ENCODE measurements around the gene TPCN2.
A peak's percentile ranks its signal among the peaks of the same experiment; 100 is the strongest.

TPCN2 gene

GRCh38 chr11:69097263-69097662, 48.5 kb downstream of the TPCN2 start:
- no peak for DNase-seq

GRCh38 chr11:69099180-69099579, 50.4 kb downstream of the TPCN2 start:
- DNase-seq = no peak

DNA sequence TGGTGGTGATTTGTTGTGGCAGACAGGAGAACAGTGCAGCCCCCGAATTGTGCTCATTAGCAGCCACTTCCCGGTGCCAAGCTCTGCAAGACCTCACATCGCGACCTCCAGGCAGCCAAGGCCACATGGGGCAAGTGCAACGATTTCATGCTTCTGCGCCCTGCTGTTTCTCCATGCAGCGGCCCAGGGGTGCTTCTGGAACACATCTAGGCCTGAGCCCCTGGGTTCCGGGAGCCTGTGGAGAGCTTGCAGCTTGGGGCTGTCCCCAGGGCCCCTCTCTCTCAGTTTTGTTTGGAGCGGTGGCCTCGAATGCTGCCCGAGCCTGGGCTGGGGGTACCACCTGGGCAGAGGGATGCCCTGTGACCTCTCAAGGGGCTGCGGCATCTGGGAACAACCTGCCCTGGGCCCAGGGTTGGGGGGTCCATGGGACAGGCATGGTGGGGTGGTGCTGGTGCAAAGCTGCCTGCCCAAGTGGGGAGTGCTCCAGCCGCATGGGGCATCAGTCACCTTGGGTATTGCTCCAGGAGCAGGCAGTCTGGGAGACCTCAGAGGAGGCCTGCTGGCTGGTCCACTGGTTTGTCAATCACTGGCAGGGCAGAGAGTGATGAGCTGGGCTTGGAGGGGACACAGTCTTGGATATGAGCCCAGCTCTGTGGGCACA, 51.9 kb downstream of the TPCN2 start:
- no peak for DNase-seq

DNA sequence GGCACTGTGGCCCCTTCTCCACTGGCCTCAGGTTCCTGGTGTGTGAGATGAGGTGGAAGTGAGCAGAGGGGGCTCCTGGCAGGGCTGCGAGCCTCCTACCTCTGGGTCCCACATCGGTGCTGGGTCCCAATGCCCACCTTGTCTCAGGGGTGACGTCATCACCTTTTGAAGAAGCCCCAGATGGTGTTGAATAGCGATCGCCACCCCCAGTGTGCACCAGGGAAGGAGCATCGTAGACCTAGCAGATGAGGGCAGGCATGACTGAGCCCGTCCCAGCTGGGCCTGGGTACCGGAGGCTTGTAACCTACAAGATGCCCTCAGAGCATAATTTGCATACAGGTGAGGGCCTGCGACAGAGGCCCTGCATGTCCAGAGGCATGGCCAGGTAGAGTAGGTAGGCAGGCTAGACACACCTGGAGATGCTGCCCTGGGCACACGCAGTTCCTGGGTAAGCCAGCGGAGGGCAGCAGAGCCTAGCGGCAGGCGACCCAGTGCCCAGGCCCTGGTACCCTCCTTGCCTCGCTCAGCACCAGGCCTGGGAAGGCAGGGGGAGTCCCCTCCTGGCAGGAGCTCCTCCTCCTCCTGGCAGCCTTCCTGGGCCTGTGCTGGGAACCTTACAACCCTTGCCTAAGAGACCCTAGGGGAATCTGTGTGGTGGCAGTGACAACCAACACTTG, 52.5 kb downstream of the TPCN2 start:
- peak; percentile 64 to 66 for DNase-seq

DNA sequence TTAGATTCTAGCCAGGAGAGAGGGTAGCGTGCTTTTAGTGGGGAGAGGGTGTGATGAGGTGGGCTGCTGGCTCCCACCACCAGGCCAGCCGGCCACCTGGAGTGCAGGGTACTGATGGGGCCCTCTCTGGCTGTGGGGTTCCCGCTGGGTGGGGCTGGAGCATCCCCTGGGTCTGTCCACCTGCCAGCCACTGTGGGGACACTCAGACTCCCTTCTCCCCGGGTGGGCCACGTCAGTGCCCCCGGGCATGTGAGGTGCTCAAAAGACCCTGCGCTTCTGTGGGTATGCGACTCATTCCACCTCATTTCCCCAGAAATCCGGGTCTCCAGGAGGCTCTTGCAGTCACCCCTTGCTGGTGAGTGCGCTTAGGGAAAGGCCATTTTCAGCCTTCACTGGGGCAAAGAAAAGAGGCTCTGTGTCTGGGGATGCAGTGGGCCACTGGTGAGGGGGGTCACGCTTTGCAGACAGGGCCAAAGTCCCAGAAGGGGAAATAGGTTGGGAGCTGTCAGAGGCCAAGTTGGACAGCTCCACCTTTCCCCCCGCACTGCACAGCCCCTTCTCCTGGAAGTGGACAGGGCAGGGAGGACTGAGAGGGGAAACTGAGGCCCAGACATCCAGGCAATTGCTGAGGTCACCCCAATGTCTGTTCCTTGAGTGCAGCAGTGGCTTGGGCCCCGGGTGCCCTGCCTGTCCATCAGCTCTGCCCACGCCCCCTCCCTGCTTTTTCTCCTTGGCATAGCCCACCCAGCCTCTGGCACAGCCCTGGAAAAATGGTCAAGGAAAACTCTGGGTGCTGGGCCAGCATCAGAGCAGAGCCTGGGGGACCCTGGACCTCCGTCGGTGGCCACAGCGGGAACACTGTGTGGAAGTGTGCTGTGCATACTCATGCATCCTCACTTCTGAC, 53.3 kb downstream of the TPCN2 start:
- no peak for DNase-seq

- DNase-seq = no peak
Observed at GRCh38 chr11:69102732-69103615, 54.2 kb downstream of the TPCN2 start.

DNA sequence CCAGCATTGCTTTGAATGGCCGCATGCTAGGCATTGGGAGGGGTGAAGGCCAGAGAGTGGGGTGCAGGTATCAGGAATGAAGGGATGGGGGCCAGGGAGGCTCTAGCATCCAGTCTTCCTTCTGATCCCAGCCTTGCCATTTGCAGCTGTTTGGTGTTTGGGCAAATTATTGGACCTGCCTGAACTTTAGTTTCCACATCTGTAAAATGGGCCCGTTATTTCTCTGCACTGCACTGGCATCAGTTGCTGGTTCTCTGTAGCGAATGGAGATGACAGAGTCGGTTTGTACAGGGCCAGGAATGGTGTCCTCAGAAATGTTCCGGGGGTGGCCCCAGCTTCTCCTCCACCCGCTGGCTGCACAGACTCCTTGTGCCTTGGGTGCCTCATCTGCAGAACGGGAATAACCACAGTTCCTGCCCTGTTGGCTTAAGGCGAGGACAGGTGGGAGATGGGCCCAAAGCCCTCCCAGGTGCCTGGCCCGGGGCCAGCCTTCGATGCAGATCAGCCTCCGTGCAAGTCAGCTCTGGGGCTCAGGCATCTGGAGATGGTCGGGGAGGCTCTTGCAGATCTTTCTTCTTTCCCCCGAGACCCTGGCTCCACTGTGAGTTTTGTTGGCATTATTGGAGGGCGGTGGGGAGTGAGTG, 55.6 kb downstream of the TPCN2 start:
- DNase-seq = no peak

DNA sequence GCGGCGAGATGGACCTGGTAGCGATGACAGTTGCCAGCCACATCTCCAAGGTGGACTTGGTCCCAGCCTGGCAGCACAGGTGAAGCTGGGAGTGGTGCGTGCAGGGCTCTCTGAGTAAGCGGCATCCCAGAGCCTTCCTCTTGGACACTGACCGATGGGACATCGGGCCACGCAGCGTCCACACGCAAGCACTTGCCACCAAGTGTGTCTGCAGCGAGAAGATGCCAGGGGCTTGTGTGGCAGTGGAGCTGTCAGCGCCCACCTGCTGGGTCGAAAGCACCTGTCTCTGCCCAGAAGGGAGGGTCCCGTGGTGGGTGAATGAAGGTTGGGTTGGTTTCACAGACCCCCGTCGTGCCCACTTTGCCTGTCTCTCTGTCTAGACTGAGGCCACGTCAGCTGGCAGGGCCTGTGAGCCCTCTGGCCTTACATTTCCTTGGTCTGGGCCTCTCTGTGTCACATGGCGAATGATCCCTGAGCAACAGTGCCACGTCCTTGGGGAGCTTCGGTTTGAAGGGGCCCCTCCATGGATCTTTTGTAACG, 56.2 kb downstream of the TPCN2 start:
- DNase-seq = no peak

DNA sequence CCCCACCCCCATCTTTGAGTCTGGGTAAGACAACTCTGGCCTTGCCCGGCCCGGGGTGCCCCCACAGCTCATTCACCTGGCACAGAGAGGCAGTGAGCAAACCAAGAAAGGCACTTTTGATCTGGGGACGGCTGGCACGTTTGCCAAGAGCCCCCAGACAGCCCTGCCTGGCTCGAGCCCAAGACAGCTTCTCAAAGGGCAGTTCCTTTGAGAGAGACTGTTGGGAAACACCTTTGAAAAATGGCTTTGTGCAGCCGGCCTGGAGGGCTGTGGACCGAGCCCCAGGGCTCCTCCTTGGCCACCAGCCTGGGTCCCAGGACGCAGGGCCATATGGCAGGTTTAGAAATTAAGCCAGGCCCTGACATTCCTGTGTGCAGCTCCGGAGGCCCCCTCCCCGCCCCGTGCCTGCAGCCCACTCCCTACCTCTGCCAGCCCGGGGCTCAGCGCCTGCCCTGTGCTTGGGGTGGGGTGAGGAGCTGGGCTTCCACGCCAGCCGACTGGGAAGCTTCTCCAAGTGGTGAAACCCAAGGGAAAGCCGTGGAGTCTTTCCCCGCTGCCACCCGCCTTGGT, 56.8 kb downstream of the TPCN2 start:
- no peak for DNase-seq

DNA sequence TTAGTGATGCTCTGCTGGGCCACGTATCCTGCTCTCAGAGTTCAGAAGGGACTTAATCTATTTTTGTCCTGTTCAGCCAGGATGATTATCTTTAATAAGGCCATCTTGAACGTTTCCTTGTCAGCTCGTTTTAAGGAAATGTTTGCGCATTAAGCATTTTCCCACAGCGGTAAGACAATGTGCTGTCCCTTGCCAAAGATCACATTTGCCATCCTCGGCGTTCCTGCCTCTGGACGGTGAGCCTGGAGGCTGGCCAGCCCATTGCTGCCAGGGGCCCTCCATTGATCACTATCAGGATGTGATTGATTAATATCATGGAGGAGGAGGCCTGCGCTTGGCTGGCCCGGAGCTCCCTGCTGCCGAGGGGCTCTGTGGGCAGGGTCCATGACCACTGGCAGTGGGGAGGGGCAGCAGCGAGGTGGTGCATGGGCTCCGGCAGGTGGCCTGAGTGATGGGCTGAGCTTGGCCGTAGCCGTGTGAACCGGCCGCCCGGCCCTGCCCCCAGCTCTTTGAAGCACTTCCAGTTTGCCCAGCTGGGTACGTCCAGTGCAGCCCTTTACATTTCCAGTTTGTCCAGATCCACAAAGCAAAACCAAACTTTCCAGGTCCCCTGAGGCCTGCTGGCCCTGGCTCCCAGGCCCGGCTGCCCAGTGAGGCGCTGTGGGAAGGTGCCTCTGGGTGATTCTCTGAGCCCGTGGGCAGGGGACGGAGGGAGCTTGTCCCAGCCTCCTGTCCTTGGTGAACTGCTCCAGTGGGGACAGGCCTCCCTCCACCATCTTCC, 57.5 kb downstream of the TPCN2 start:
- DNase-seq = no peak

- no peak for DNase-seq
Observed at GRCh38 chr11:69107413-69107812, 58.7 kb downstream of the TPCN2 start.

DNA sequence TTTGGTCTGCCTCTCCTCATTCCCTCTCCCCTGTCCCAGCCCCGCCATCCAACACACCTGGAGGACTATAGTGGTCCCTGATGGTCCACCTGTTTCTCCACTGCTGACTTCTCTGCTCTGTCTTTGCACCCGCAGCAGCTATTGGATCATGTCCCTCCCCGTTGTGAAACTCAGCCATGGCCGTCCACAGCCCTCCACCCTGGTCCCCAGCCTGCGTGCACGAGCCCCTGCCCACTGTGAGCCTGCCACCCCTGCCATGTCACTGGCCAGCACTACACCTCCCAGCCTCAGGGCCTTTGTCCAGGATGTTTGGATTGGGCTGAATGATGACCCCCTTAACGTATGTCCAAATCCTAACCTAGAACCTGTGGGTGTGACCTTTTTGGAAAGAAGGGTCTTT, 59.3 kb downstream of the TPCN2 start:
- DNase-seq = no peak

DNA sequence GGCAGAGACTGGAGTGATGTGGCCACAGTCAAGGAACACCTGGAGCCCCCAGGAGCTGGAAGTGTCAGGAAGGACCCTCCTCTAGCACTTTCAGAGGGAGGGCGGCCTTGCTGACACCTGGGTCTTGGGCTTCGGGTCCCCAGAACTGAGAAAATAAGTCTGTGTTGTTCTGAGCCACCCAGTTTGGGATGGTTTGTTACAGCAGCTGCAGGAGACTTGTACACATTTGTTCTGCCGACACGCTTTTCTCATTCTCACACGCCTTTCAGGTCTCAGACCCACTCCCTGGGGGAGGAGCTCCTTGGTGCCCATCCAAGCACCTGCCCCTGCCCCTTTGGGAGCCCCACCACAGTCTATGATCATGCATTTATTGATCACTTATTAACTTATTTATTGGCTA, 59.8 kb downstream of the TPCN2 start:
- no peak for DNase-seq

GRCh38 chr11:69109101-69109500, 60.4 kb downstream of the TPCN2 start:
- DNase-seq = no peak

DNA sequence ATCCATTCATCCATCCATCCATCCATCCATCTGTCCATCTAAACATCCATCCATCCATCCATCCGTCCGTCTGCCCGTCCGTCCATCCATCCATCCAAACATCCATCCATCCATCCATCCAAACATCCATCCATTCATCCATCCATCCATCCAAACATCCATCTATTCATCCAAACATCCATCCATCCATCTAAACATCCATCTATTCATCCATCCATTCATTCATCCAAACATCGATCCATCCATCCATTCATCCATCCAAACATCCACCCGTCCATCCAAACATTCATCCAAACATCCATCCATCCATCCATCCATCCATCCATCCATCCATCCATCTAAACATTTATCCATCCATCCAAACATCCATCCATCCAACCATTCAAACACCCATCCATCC, 61.7 kb downstream of the TPCN2 start:
- no peak for DNase-seq

- DNase-seq = no peak
Observed at GRCh38 chr11:69111624-69112542, 63.2 kb downstream of the TPCN2 start.

DNA sequence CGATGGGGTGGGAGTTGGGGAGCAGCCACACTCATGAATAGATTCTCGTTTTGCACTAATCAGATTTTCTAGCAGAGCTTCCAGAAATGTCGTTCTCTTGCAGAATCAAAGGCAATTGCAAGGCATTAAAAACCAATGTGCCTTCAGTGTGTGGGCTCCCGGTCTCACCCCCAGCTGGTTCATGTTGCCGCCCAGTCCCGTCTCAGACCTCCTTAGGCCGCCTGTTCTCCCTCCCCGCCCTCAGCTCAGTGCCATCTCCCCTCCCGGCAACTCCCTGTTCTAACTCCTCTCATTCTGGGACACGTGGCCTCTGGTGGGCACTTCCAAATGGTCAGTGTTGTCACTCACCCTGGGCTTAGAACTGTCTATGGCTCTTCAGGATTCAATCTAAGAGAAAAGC, 64.5 kb downstream of the TPCN2 start:
- DNase-seq = no peak

DNA sequence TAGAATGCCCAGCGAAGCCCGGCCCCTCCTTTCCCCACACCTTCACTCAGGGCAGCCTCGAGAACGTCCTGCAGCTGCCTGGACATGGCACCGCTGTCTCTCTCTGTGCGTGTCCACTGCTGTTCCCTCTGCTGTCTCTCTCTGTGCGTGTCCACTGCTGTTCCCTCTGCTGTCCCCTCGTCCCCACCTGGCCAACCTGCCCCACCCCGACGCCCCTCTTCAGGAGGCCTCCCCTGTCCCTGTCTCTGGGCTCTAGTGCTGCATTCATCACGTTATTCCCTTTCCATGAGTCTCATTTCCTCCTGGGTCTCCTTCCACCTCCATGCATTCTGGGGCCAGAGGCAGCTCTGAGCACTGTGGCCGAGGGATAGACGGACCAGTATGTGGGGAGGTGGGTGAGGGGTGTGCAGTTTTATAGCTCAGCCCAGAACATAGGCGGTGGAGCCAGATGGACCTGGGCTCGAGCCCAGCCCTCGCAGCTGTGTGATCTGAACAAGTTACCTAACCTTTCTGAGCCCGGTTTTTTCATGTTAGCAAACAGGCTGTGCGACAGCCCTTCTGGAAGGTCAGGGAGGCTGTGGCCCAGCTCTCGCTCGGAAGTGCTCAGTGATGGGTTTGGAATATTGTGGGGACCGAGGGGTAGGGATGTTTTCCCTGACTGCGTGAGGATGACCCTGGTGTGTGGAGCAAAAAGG, 65.1 kb downstream of the TPCN2 start:
- no peak for DNase-seq

GRCh38 chr11:69114362-69114761, 65.6 kb downstream of the TPCN2 start:
- no peak for DNase-seq
